GM19395 (cell line): ENCODE measurements around the gene PTPRH.

ENCODE experiments used
- ATAC-seq: cut with Tn5 transposase; IDR thresholded peaks from one replicate; pipeline ENCODE4 v1.9.1; 2021; ENCODE audit warnings: mild to moderate bottlenecking, moderate library complexity; ENCODE audit not compliant: unreplicated experiment

PTPRH gene

DNA sequence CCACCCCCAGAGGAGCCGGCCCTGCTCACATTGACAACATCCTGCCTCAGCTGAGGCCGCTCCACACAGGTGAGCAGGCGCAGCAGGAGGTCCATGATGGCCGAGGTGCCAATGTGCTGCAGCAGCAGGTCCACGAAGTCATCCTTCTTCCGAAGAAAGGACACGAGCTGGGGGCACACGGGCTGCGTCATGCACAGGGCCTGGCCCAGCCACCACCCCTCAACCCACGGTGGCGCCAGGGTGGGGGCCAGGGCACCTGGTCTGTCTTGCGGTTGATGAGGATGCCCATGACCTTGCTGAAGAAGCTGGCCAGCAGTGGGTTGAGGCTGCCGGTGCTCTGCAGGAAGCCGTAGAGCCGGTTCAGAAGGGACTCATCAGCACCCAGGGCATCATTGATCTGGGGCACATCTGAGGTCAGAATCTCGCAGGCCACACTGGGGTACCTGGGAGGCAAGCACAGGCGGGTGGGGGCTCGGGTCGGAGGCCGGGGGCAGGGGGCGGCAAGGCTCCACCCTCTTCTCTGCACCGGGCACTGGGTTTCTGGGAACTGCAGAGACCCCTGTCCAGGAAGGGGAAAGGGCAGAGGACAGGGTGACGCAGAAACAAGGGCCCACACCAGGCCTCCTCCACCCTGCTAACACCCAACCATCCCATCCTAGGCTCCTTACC, 36.1 kb upstream of the PTPRH start:
- no peak for ATAC-seq

DNA sequence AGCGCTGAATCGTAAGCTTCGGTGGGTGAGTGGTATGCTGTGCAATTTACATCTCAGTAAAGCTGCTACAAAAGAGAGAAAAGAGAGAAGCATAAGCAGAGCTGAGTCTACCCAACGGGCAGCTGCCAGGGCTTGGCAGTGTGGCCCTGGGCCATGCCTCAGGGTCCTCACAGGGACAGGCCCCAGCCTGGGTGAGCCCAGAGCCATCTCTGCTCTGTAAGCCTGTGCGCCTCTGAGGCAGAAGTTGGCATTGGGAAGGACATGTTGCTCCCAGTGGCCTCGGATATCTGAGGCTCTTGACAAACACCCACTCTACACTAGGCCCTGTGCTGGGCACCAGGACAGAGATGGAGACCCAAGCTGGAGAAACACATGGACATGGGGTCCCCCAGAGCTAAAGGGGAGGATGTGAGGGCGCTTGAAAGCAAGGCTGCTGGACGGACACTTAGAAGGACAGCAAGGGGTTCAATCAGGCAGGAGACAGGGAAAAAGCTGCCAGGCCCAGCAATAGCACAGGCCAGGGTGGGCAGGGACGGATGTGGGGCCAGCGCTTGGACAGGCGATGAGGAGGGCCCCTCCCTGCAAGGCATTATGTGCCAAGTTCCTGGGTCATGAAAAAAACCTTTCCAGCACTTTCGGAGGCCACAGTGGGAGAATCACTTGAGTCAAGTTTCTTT, 34.8 kb upstream of the PTPRH start:
- ATAC-seq: no peak

DNA sequence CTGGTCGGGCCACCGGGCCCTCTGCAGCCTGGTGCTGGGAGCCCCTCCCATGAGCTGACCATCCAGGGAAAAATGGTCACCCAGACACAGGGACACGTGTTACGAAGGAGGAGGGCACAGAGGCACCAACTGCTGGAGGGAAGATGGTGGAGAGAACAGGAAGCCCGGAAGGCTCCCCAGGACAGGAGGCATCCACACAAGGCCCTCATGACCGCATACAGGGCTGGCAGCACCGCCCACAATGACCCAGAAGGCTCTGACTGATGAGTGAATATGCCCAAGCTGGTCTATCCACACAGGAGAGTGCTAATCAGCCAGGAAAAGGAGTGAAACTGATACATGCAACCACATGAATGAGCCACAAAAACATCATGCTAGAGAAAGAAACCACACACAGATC, 33.2 kb upstream of the PTPRH start:
- no peak for ATAC-seq

DNA sequence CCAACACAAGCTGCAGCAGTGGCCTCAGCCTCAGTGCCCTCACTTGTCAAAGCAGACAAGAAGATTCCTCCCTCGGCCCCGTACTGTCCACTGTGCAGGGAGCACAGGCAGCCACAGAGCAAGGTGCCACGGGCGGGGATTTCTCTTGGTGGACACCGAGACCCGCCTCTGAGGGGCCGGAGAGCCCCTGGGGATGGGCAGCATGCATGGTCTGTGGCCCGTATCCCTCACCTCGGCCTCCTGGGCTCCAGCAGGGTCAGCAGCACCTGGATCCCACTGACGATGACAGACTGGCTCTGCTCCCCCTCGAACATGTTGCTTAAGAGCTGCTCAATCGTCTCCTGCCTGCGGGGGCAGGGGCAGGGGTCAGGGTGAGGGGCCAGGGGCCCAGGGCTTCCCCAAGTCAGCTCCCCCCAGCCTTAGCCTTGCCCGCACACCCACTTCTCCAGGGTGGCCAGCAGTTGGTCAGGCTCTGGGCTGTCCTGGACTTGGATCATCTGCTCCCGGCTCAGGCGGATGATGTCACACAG, 32.7 kb upstream of the PTPRH start:
- no peak for ATAC-seq

DNA sequence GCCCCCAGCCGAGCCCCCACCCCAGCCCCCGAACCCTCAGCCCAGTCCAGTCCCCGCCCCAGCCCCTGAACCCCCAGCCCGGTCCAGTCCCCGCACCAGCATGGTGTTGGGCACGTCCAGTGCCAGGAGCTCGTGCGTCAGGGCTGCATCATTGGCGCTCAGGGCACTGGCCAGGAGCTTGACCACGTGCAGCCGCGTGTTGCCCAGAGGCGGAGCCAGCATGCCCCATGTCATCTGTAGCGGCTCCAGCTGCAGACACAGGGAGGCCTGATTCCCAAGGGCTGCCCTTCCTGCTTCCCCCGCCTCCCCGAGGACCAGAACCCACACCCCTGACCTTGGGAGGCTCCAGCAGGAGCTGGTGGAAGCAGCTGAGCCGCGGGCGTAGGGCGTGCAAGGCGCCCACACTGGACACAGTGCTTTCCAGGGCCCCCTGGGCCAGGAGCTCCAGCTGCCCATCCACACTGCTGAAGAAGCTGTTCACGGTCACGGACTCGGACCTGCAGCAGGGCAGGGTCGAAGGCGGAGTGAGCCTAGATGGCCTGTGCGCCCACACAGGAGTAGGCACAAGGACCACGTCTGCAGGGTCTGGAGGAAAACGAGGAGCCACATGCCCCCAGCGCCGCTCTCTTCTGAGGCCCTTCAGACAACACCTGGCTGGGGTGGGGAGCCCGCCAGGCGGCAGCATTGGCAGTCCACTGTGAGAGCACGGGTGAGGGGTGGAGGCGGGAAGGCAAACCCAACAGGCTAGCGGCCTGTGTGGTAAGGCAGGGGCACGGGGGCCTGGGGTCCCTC, 32.0 kb upstream of the PTPRH start:
- ATAC-seq: no peak

DNA sequence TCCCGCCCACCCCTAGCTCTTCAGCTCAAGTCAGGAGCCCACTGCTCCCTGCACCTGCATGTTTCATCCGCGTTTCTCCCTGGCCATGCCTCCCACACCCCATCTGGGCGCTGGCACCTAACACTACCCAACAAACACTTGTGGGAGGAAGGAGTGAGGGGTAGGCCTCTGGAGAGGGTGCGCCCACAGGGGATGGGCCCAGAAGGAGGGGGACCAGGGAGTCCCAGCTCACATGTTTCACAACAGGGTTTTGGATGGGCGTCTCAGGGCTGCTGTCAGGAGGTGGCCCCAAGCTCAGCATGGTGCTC, 31.4 kb upstream of the PTPRH start:
- ATAC-seq: no peak

DNA sequence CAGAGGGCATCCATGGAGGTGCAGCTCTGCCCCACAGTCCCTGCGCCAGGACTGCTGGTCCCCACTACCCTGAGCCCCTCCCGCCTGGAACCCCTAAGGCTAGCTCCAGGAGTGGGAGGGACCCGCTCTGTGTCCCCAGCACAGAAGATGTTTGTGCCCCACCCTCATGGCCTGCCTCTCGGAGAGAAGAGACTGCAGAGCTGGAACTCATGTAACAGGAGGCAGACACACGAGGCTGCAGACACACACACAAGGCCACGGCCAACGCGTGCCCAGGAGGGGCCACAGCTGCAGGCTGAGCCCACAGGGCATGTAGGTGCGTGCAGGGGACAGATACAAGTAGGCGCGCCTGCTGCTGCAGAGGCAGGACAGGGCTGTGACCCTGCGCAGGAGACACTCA, 29.7 kb upstream of the PTPRH start:
- no peak for ATAC-seq

DNA sequence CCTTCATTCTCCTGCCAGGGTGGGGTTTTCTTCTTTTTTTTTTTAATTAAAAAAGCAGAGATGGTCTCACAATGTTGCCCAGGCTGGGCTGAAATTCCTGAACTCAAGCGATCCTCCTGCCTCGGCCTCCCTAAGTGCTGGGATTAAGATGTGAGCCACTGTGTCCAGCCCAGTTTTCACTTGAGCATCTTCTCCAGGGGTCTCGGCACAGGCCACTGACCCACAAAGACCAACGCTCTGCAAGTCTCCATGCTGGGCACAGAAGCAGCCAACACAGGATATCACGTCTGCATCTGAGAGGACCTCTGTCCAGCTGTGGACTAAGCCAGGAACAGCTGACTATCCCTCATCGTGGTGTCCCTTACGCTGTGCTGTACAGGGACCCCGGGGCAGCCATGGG, 28.7 kb upstream of the PTPRH start:
- no peak for ATAC-seq

DNA sequence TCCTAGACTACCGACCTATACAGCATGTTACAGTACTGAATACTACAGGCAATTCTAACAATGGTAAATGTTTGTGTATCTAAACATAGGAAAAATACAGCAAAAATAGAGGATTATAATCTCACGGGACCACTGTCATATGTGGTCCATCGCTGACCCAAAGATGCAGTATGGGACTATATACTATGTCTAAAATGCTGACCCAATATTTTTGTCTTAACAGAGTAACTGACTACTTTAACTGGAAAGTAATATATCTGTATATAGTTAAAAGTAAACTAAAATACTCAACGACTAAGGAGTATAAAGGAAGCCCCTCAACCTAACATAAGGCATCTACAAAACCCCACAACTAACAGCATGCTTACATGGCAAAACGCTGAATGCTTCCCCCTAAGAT, 23.7 kb upstream of the PTPRH start:
- no peak for ATAC-seq

DNA sequence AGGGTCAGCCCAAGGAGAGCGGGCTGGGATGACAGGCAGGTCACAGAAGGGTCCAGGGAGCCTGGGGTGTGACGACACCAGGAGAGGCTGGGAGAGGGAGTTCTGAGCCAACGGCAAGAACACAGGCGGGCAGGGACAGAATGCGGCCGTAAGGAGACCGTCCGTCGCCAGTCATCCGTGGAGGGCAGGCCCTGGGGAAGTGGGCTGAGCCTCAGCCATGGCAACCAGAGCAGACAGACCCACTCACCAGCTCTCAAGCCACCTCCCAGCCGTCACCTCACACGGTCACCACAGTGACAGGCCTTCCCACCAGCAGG, 22.9 kb upstream of the PTPRH start:
- ATAC-seq: no peak

DNA sequence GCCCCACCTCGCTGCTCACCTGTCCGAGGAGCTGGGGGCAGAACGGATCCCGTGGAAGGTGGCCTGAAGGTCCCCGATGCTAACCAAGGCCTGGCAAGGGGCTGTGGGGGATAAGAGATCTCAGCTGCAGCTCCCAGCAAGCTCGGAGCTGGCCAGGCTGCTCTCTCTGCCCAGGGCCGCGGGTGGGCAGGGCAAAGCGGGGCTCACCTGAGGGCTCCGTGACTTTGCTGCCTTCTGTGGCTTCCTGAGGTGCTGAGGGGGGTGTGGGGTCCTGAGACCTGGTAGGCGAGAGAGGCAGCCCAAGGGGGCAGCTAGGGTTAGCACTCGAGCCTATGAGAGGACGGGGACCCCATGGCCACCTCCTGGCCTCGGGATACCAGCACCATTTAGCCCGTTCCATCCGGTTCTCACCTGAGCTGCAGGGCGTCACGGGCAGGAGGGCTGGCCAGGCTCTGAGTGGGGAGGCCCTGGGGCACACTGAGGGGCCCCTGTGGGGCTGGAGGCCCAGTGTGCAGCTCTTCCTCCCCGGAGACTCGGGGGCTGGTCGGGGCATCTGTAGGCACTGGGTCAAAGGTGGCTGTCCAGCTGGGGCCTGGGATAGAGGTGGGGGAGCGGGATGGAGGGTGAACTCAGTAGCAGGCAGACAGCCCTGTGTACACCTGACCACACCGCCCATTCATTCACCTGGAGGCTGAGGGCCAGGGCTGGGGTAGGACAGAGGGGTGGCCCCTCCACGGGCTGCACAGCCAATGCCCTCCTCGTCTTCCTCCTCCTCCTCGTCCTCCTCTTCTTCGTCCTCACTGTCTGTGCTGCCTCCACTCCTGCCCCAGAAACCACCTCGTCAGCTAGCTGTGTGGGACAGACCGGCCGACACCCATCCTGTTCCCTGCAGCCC, 22.3 kb upstream of the PTPRH start:
- no peak for ATAC-seq

DNA sequence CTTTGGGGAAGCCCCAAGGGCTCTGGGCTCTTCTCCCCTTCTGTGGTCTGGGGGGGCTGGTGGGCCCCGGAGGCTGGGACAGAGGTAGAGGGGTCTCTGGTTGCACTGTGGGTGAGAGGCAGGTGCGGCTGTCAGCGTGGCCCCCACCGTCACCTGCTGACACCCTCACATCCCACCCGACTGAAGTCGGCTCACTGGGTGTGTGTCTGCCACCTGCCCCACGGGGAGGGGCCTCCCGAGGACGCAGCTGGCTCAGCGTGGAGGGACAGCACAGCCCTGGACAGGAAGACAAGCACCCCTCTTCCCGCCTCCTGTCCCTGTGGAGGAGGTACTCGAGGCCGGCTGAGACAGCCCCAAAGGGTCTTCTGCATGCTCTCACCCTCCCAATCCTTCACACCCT, 21.5 kb upstream of the PTPRH start:
- ATAC-seq: no peak

DNA sequence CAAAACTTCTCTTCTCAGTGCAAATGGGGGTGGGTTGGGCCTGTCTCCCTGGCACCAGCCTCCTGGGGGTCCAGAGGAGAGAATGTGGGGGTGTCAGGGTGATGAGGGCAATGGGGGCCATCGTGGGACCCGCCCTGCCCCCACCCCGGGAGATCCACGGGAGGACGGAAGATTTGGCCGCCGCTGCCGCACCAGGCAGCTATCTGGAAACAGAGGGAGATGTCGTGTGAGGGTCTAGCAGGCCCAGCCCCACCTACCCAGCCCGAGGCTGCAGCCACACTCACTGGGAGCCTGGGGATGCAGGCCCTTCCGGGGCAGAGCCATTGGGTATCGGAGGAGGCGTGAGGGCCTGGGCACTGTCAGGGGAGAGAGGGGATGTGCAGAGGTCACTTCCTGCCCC, 21.0 kb upstream of the PTPRH start:
- ATAC-seq: no peak

DNA sequence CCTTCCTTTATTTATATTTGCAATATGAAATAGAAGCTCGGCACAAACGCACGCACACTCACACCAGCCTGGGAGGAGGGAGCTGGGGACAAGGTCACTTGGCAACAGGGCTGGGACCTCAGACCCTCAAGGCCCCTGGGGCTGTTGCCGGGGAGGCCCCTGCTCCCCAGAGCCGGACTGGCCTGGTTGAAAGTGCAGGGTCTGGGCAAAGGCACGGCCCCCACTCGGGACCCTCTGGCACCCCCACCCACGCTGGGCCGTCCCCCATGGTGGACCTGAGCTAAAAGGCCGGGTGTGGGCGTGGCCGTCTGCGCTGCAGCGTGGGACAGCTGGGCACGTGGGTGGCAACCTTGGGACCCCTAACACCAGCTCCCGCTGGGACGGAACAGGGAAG, 20.5 kb upstream of the PTPRH start:
- ATAC-seq: no peak

DNA sequence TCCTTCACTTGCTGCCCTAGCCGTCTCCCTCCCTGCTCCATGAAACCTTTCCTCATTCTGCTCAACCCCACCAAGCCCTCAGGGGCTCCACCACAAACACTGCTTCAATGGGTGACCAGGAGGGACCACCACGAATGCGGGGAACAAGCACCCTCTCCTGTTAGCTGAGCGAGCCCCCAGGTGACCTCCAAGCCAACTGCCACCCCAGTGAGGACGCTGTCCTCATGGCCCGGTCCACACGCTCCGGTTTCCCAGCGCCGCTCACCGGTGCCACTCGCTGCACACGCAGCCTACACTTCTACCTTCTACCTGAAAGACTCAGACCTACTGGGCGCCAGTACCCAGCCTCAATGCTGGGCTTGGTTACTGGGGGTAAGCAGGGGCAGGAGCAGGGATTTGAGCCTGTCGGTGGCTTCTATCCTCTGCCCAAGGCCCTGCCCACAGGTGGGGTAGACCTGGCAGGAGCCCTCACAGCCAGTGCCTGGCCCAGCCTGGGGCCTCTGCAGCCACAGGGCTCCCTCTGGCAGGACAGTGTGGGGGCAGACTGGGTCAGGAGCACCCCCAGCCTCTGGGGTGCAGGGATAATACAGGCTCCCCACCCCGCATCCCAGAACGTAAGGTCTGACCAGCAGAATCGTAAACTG, 20.0 kb upstream of the PTPRH start:
- ATAC-seq: no peak

DNA sequence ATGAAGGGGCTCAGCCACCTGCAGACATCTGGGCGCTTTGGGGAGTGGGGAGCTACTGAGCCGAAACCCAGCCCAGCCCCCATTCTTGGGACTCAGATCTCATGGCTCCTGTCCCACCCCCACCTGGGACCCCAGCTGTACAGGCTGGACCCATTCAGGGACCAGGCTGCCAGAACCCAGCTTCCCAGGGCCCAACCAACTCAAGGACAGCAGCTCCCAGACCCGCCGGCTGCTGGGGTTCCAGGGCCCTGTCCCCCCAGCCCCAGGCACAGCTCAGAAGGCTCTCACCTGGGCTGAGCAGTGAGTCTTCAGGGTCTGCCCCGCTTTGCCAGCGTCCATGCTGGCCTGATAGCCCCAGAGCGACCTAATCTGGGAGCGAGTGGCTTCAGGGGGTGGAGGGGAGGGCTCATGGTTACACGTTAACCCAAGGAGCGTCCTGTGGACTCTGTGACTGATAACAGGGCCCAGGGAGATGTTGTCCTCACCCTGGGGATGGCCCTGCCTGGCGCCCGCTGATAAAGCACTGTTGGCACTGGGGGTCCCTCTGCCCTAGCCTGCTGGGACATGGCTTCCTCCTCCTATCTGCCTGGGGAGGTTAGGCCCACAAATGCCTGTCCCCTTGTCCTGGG, 19.2 kb upstream of the PTPRH start, which contains the start of gene TMEM86B:
TMEM86B (minus strand) TSS at position 361 of the 629 bp plus-strand sequence; CDS start at position 339, 22 bp downstream.
- no peak for ATAC-seq

DNA sequence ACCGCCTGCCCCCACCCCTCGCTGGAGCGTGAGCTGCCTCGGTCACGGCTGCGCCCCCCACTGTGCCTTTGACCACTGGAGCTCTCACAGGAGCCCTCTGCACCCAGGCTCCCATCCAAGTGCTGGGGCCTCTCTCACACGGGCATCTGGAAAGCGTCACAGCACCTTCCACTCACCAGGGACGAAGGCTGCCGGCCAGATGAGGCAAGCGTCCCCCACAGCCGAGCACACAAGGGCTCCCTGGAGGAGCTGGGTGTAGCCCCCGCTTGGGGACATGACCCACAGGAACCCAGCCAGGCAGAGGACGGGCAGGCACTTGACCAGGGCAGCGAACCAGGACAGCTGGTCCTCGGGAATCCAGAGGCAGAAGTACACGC, 18.7 kb upstream of the PTPRH start:
- ATAC-seq: no peak

DNA sequence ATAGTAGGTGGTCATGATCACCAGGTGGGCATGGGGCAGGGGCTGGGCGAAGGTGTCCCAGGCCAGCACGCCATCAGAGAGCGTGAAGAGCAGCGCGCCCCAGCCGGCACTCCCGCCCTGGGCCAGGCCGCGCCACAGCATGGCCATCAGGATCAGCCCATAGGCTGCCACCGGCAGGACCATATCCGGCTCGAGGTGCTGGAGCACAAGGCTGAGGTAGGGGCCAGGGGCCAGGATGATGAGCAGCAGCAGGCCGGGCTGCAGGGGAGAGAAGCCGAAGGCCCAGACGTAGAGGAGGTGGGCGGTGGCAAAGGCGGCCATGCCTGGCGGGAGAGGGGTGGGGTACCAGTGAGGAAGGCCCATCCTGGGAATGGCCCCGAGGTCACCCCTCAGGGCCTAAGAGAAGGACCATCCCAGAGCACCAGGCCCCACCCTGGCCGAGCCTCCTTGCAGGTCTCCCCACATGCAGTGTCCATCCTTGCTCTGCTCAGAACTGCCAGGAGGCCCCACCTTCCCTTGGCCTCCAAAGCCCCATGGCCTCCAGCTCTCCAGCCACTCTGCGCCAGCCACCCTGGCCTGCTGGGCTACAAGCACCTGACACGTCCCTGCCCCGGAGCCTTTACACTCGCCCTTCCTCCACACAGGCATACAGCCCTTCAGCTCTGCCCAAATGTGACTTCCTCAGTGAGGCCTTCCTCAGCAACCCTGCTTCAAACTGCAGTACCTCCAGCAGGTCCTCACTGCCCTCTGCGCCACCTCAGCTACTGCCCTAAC, 18.1 kb upstream of the PTPRH start:
- no peak for ATAC-seq

DNA sequence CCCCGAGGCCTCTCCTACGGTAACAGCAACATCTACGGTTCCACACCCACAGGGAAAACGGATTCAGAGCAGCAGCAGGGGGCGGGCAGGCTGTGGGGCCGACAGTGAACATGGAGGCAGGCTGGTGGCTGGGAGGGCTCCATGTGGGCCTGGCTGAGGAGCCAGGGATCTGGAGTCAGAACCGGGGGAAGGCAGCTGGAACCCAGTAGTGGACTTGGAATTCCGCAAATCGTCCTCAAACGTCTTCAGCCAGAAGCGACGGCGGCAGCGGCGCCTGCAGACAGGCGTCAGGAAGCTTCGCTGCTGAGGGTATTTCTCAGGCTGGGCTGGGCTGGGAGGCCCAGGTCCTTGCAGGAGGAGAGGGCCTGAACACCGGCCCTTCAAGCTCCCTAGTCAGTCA, 17.5 kb upstream of the PTPRH start:
- ATAC-seq: no peak
